Gastroesophageal sphincter (tissue), 4 donors: ENCODE measurements around the gene TMA7. TPM values are rescaled to one million over a fixed set of nuclear protein-coding genes. Genes with fewer than 3 reads are reported as not detected.

ENCODE experiments used
- ATAC-seq: fragments of 150-250 bp; one replicate; pipeline ENCODE4 v1.9.1; 2016; ENCODE audit warnings: mild to moderate bottlenecking, moderate library complexity
- H3K27ac ChIP-seq, 4 donors: fragments of 200-600 bp; sonication (generic) in 3 of 4; 1 replicate in 3 of 4; 2 replicates in 1 of 4; pipeline ENCODE4 v1.5.1; 2016 to 2019
- H3K27me3 ChIP-seq: fragments of 200-600 bp; sonication (generic); one replicate; pipeline ENCODE4 v1.5.1; 2019
- H3K36me3 ChIP-seq, 2 donors: fragments of 200-600 bp; sonication (generic); one replicate each; pipeline ENCODE4 v1.5.1; 2019; ENCODE audit warnings: control low read depth in 1 of 2
- H3K4me1 ChIP-seq, 3 donors: fragments of 200-600 bp; sonication (generic); 1 replicate in 2 of 3; 2 replicates in 1 of 3; pipeline ENCODE4 v1.5.1; 2016 to 2019; ENCODE audit warnings: control low read depth in 2 of 3
- H3K4me3 ChIP-seq, 2 donors: fragments of 200-600 bp; sonication (generic); one replicate each; pipeline ENCODE4 v1.5.1; 2019; ENCODE audit warnings: mild to moderate bottlenecking in 1 of 2, moderate library complexity in 1 of 2
- H3K9me3 ChIP-seq, 3 donors: fragments of 200-600 bp; sonication (generic); one replicate each; pipeline ENCODE4 v1.5.1; 2017 to 2019; ENCODE audit warnings: control low read depth in 2 of 3
- EP300 ChIP-seq: sonication (generic); formaldehyde crosslinking; IDR thresholded peaks from one replicate; pipeline ENCODE4 v1.6.1; 2017; ENCODE audit warnings: antibody characterized with exemption, mild to moderate bottlenecking
- POLR2A ChIP-seq, 2 donors: fragments of 450-650 bp; IDR thresholded peaks; one replicate each; pipeline ENCODE4 v1.6.1; 2017; ENCODE audit warnings: antibody characterized with exemption in 2 of 2, mild to moderate bottlenecking in 2 of 2, moderate library complexity in 1 of 2
- POLR2AphosphoS5 ChIP-seq: sonication (generic); formaldehyde crosslinking; IDR thresholded peaks from one replicate; pipeline ENCODE4 v1.6.1; 2017; ENCODE audit warnings: antibody characterized with exemption
- WGBS, 2 donors: methylation state at CpG; one replicate each; pipeline ENCODE4 v1.1.5; 2018; ENCODE audit warnings: low coverage in 1 of 2; 5-methylcytosine and 5-hydroxymethylcytosine counted together
- total RNA-seq, 4 donors: library from RNA; depleted of rRNA; stranded (reverse); fragments of >200 nt; gene quantifications; one replicate each; pipeline ENCODE4 v1.1.0, GENCODE V29; 2016
- TF ChIP-seq, protein P1 (sequence below), 4 experiments: fragments of 200-600 bp in 2 of 4; fragments of 450-650 bp in 2 of 4; sonication (generic) in 1 of 4; IDR thresholded peaks; one replicate each; pipeline ENCODE4 v1.5.1; 2017 to 2019; ENCODE audit warnings: antibody characterized with exemption in 4 of 4, mild to moderate bottlenecking in 2 of 4, moderate library complexity in 2 of 4

Gene TMA7
- total RNA-seq, 4 donors from 2014 or later, result 200 to 329 (median 260) TPM

DNA sequence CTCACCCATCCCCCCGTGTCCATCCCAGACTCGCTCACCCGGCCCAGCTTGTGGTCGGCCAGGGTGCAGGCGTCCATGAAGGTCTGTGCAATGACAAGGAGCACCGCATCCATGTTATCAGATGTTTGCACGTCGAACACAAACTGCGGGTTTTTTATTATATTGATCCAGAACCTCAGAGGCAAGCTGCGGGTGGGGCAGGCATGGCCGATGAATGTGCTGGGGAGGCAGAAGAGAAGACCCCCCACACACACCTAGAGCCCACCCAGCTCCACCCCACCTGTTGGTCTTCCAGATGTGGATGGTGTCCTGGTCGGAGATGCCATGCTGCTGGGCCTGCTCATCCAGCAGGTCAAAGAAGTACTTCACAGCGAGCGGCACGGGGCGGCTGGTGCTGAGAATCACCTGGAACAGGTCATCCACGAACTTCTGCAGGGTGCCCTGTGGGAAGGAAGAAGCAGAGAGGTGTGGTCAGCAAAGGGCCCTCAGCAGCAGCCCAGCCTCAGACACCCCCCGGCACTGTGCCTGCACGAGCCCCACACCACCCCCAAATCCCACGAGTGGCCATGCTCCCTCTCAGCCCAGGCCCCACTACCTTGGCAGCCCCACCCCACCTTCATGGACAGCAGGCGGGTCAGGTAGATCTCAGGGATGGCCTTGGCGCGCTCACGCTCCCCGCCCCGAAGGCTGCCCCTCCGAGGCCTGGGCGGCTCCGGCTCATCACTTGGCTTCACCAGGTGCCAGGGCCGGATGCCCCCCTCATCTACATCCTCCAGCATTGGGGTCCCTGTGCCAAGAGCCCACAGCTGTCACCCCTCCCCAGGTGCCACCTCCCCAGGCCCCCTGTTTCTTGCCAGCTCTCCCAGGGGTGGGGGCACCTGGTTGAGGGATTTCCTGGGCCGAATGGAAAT is 30.5 kb upstream of the TMA7 start:
- Histone ChIP-seq H3K27ac (peak overlapping the region in 3 of 4 donors; percentile 2 to 93 (median 92)), H3K9me3 (no peaks in the 10 kb centered on the region), H3K4me3 (no peak overlapping the region), H3K4me1 (peaks cover 0 to 32% (median 0%) of the 10 kb centered on the region in 3 donors), H3K27me3 (no peaks in the 10 kb centered on the region), H3K36me3 (peaks cover 0 to 100% of the 10 kb centered on the region in 2 donors)
- WGBS, 2 donors, result 75 to 94% methylated on average over 2 to 5 of the region's 31 CpGs
- TF ChIP-seq POLR2AphosphoS5, result no peak
- no peak for TF ChIP-seq POLR2A (IDR thresholded peaks at IDR 0.05)
- TF ChIP-seq, protein P1, sequence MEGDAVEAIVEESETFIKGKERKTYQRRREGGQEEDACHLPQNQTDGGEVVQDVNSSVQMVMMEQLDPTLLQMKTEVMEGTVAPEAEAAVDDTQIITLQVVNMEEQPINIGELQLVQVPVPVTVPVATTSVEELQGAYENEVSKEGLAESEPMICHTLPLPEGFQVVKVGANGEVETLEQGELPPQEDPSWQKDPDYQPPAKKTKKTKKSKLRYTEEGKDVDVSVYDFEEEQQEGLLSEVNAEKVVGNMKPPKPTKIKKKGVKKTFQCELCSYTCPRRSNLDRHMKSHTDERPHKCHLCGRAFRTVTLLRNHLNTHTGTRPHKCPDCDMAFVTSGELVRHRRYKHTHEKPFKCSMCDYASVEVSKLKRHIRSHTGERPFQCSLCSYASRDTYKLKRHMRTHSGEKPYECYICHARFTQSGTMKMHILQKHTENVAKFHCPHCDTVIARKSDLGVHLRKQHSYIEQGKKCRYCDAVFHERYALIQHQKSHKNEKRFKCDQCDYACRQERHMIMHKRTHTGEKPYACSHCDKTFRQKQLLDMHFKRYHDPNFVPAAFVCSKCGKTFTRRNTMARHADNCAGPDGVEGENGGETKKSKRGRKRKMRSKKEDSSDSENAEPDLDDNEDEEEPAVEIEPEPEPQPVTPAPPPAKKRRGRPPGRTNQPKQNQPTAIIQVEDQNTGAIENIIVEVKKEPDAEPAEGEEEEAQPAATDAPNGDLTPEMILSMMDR (IDR thresholded peaks at IDR 0.05), result no peak
- no peak for TF ChIP-seq EP300
- no peak for ATAC-seq

DNA sequence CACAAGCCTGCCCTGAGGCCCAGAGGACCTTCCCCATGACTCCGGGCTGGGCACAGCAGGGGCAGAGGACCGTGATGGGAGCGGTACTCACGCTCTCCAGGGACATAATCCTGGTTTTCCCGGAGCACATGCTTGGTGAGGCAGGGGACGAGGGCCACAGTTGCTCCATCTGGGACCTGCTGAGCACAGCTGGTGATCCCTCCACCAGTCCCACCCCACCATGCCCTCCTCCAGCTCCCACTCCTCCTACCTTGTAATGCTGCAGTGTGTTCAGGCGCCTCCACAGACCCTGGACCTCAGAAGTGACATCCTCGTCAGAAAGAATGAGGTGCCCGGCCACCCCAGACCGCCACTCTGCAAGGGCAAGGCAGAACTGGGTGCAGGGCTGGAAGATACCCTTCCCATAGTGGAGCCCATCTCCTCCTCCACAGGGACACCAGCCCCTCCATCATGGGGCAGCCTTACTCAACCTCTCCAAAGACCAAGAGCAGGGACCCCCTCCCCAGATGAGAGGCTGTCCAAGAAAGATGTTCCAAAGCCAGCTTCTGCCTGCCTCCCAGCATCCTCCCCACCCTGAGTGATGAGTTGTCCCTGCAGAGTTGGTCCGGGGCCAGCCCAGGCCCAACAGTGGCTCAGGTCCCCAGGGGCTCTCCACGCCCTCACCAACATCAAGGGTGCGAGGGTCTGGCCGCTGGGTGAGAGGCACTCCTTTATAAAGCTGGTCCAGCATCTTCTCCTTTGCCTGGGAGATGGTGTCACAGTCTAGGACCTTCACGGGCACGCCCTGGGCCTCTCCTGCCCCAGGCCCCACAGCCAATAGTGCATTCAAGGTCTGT is 29.6 kb upstream of the TMA7 start:
- ATAC-seq, result no peak
- peaks cover 0 to 33% (median 0%) of the 10 kb centered on the region in 3 donors for H3K4me1 ChIP-seq
- no peak overlapping the region for H3K4me3 ChIP-seq
- H3K9me3 ChIP-seq, result no peaks in the 10 kb centered on the region
- H3K36me3 ChIP-seq, result peaks cover 0 to 100% of the 10 kb centered on the region in 2 donors
- TF ChIP-seq POLR2AphosphoS5 (no peak), POLR2A (IDR thresholded peaks at IDR 0.05) (no peak)
- TF ChIP-seq, protein P1 (IDR thresholded peaks at IDR 0.05), result no peak
- H3K27ac ChIP-seq, result peak overlapping the region in 3 of 4 donors; percentile 2 to 92 (median 31)
- 90 to 100% methylated on average over 2 to 3 of the region's 16 CpGs for WGBS, 2 donors
- H3K27me3 ChIP-seq, result no peaks in the 10 kb centered on the region

DNA sequence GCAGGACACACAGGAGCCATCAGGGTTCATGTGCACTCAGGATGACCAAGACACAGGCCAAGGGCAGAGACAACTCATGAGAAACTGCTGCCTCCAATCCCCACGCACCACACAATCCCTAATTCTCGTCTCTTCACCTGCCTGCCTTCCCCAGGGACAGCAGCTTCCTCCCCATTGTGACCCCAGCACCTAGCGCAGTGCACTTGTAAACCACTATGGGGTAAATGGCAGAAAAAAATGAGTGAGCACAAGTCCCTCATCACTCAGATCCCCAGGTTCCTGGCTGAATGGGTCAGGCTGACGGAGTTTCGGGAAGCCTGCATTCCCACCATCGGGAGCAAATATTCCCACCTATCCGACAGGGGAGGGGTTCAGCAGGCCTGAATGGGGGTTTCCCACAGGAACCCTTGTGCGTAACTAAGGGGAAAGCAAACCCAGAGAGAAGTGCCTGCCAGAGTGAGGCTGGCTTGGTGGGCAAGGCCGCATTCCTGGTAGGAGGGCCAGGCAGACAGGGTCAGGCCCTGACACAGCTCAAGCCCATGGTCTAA is 28.9 kb upstream of the TMA7 start:
- Histone ChIP-seq H3K27ac (peak overlapping the region in 3 of 4 donors; percentile 0 to 92 (median 31)), H3K9me3 (no peaks in the 10 kb centered on the region), H3K27me3 (no peaks in the 10 kb centered on the region), H3K4me3 (no peak overlapping the region), H3K4me1 (peaks cover 0 to 34% (median 0%) of the 10 kb centered on the region in 3 donors), H3K36me3 (peaks cover 0 to 100% of the 10 kb centered on the region in 2 donors)
- TF ChIP-seq POLR2AphosphoS5, result no peak
- TF ChIP-seq, protein P1 (IDR thresholded peaks at IDR 0.05), result no peak
- no peak for TF ChIP-seq POLR2A (IDR thresholded peaks at IDR 0.05)
- no peak for TF ChIP-seq EP300
- ATAC-seq, result no peak
- WGBS, 2 donors, result 80 to 88% methylated on average over 4 of the region's 9 CpGs

DNA sequence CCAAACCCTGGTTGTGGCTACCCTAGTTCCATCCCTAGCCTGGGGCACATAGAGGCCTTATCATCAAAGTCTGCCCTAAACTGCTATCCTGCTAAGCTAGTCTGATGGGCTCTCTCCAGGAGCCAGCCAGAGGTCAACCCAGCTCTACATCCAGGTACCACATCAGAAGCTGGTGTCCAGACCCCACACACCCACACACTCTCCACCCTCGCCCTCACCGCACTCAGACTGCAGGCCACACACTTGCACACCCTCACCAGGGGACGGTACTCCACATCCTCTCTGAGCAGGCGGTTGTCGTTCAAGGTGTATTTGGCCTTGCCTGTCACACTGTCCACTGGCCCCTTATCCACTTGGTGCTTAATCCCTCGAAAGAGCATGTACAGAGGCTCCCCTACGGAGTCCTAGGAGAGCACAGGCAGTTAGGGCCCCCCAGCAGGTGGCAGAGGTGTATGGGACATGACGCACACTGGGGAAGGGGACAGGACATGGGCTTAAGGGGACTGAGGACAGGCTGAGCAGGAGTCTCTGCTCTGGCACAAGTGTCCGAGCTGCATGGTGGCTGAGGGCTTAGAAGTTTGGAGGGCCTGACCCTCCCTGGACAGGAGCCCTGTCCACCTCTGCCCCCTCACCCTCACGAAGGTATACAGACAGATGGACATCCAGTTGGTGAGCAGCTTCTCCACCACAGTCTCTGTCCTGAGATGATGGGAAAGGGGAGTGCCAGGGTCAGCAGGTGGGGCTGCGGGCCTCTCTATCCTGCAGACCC is 28.3 kb upstream of the TMA7 start:
- Histone ChIP-seq H3K4me1 (peaks cover 0 to 34% (median 0%) of the 10 kb centered on the region in 3 donors), H3K4me3 (no peak overlapping the region), H3K36me3 (peaks cover 0 to 100% of the 10 kb centered on the region in 2 donors), H3K27ac (peak overlapping the region in 2 of 4 donors; percentile 31 to 92), H3K27me3 (no peaks in the 10 kb centered on the region), H3K9me3 (no peaks in the 10 kb centered on the region)
- WGBS, 2 donors, result 97% methylated on average over 4 of the region's 11 CpGs; no CpG with 5 or more reads in 1 of the 2 donors
- TF ChIP-seq POLR2A (IDR thresholded peaks at IDR 0.05) (no peak), EP300 (no peak), POLR2AphosphoS5 (no peak)
- TF ChIP-seq, protein P1 (IDR thresholded peaks at IDR 0.05), result no peak
- no peak for ATAC-seq
